ENCODE results near the gene AATK. TPM values are rescaled to one million over a fixed set of nuclear protein-coding genes. Genes with fewer than 3 reads are reported as not detected.

AATK gene
- total RNA-seq, 2 experiments from 2014 or later: 0.25 to 0.82 TPM

GRCh38 chr17:81170727-81171494 is 4.9 kb upstream of the AATK start:
- ChIA-PET CTCF (no interaction called here), POLR2A (no interaction called here)
- DNase-seq (no peak), ATAC-seq (ENCODE audit: poor library complexity) (no peak)
- no peaks in the 10 kb centered on the region for H3K36me3 Mint-ChIP-seq (ENCODE audit: low read depth)
- no peak overlapping the region for H3K4me3 Mint-ChIP-seq
- no peak overlapping the region for H3K4me3 ChIP-seq (ENCODE audit: low read length)
- no peak overlapping the region for H3K27ac ChIP-seq (ENCODE audit: low read depth in 1 of 2, low read length in 2 of 2)
- peaks cover 5 to 10% of the 10 kb centered on the region in 2 experiments for H3K27me3 ChIP-seq (ENCODE audit: control insufficient read depth in 1 of 2, insufficient read depth in 2 of 2, low read length in 2 of 2)
- H3K4me1 ChIP-seq (ENCODE audit: insufficient read depth, low read length): peaks cover 2% of the 10 kb centered on the region
- H3K4me1 Mint-ChIP-seq (ENCODE audit: low read depth): peaks cover 4% of the 10 kb centered on the region
- no peak for TF ChIP-seq CTCF (IDR thresholded peaks at IDR 0.05)
- H3K27me3 Mint-ChIP-seq: peaks cover 4% of the 10 kb centered on the region
- intact Hi-C loops (cut with DNase I, micrococcal nuclease): no loop called here
- peaks cover 0 to 6% of the 10 kb centered on the region in 2 experiments for H3K9me3 ChIP-seq (ENCODE audit: control insufficient read depth in 1 of 2, insufficient read depth in 1 of 2, low read length in 2 of 2)
- no peaks in the 10 kb centered on the region for H3K9me3 Mint-ChIP-seq
- no peak overlapping the region for H3K27ac Mint-ChIP-seq
- H3K36me3 ChIP-seq (ENCODE audit: insufficient read depth, low read length): no peaks in the 10 kb centered on the region

- H3K27me3 ChIP-seq (ENCODE audit: control insufficient read depth in 1 of 2, insufficient read depth in 2 of 2, low read length in 2 of 2): peaks cover 13 to 17% of the 10 kb centered on the region in 2 experiments
- ATAC-seq (ENCODE audit: poor library complexity) (no peak), DNase-seq (no peak)
- CTCF ChIA-PET: no interaction called here
- H3K27ac Mint-ChIP-seq: no peak overlapping the region
- POLR2A ChIA-PET: no interaction called here
- H3K27me3 Mint-ChIP-seq: peaks cover 4% of the 10 kb centered on the region
- H3K4me1 ChIP-seq (ENCODE audit: insufficient read depth, low read length): peaks cover 11% of the 10 kb centered on the region
- peaks cover 0 to 13% of the 10 kb centered on the region in 2 experiments for H3K9me3 ChIP-seq (ENCODE audit: control insufficient read depth in 1 of 2, insufficient read depth in 1 of 2, low read length in 2 of 2)
- no peaks in the 10 kb centered on the region for H3K9me3 Mint-ChIP-seq
- intact Hi-C loops (cut with DNase I, micrococcal nuclease): no loop called here
- H3K27ac ChIP-seq (ENCODE audit: low read depth in 1 of 2, low read length in 2 of 2): no peak overlapping the region
- no peak overlapping the region for H3K4me3 ChIP-seq (ENCODE audit: low read length)
- TF ChIP-seq CTCF (IDR thresholded peaks at IDR 0.05): no peak
- H3K4me3 Mint-ChIP-seq: no peak overlapping the region
- H3K36me3 ChIP-seq (ENCODE audit: insufficient read depth, low read length): no peaks in the 10 kb centered on the region
- no peaks in the 10 kb centered on the region for H3K36me3 Mint-ChIP-seq (ENCODE audit: low read depth)
- H3K4me1 Mint-ChIP-seq (ENCODE audit: low read depth): peaks cover 4% of the 10 kb centered on the region
Measured at GRCh38 chr17:81169870-81170309, 3.9 kb upstream of the AATK start.

- H3K4me3 Mint-ChIP-seq: no peak overlapping the region
- intact Hi-C loops (cut with DNase I, micrococcal nuclease): no loop called here
- Histone ChIP-seq H3K4me3 (ENCODE audit: low read length) (no peak overlapping the region), H3K36me3 (ENCODE audit: insufficient read depth, low read length) (no peaks in the 10 kb centered on the region), H3K27me3 (ENCODE audit: control insufficient read depth in 1 of 2, insufficient read depth in 2 of 2, low read length in 2 of 2) (peaks cover 21 to 28% of the 10 kb centered on the region in 2 experiments), H3K27ac (ENCODE audit: low read depth in 1 of 2, low read length in 2 of 2) (no peak overlapping the region), H3K9me3 (ENCODE audit: control insufficient read depth in 1 of 2, insufficient read depth in 1 of 2, low read length in 2 of 2) (peaks cover 0 to 32% of the 10 kb centered on the region in 2 experiments), H3K4me1 (ENCODE audit: insufficient read depth, low read length) (peaks cover 11% of the 10 kb centered on the region)
- ChIA-PET CTCF (no interaction called here), POLR2A (no interaction called here)
- ATAC-seq (ENCODE audit: poor library complexity): no peak
- H3K9me3 Mint-ChIP-seq: no peaks in the 10 kb centered on the region
- H3K27ac Mint-ChIP-seq: no peak overlapping the region
- H3K36me3 Mint-ChIP-seq (ENCODE audit: low read depth): no peaks in the 10 kb centered on the region
- peaks cover 4% of the 10 kb centered on the region for H3K4me1 Mint-ChIP-seq (ENCODE audit: low read depth)
- DNase-seq: no peak
- peaks cover 17% of the 10 kb centered on the region for H3K27me3 Mint-ChIP-seq
- TF ChIP-seq CTCF (IDR thresholded peaks at IDR 0.05): no peak
Measured at GRCh38 chr17:81167638-81168037, 1.6 kb upstream of the AATK start.
